Measurements from ENCODE around the gene XCR1.

XCR1 gene

DNA sequence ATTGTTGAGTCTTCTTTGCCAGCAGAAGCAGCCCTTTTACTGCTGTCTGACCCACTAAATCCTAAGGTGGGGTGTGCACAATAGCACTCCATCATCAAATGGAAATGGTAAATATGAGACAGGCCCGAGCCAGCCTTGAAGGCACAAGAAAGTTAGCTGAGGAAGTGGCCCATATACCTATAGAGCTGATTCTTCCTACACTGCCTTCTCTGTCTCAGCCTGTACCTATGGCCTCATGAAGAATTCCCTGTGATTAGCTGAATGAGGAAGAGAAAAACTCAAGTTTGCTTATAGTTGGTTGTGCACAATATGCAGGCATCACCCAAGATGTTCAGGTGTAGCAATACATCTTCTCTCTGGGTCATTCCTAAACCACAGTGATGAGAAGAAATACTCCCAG lies 31.7 kb upstream of the XCR1 start:
- TF ChIP-seq ZBTB7A (IDR thresholded peaks at IDR 0.05; ENCODE audit: low read depth) (no peak), TEAD4 (IDR thresholded peaks at IDR 0.05) (no peak), EP300 (IDR thresholded peaks at IDR 0.05; ENCODE audit: borderline replicate concordance) (no peak), NFIC (IDR thresholded peaks at IDR 0.05) (no peak), RAD21 (IDR thresholded peaks at IDR 0.05; ENCODE audit: low read depth) (no peak), CREB1 (IDR thresholded peaks at IDR 0.05; ENCODE audit: low read depth) (no peak), YY1 (IDR thresholded peaks at IDR 0.05; ENCODE audit: low read depth) (no peak), TAF1 (IDR thresholded peaks at IDR 0.05; ENCODE audit: low read depth) (no peak), EGR1 (IDR thresholded peaks at IDR 0.05) (no peak), TCF12 (IDR thresholded peaks at IDR 0.05; ENCODE audit: low read depth) (no peak), CEBPB (IDR thresholded peaks at IDR 0.05) (no peak), FOXM1 (IDR thresholded peaks at IDR 0.05; ENCODE audit: borderline replicate concordance, low read depth) (no peak)
- TF ChIP-seq, protein P1, sequence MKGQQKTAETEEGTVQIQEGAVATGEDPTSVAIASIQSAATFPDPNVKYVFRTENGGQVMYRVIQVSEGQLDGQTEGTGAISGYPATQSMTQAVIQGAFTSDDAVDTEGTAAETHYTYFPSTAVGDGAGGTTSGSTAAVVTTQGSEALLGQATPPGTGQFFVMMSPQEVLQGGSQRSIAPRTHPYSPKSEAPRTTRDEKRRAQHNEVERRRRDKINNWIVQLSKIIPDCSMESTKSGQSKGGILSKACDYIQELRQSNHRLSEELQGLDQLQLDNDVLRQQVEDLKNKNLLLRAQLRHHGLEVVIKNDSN (IDR thresholded peaks at IDR 0.05): no peak
- TF ChIP-seq, protein P2, sequence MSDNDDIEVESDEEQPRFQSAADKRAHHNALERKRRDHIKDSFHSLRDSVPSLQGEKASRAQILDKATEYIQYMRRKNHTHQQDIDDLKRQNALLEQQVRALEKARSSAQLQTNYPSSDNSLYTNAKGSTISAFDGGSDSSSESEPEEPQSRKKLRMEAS (IDR thresholded peaks at IDR 0.05): no peak
- TF ChIP-seq, protein P3, sequence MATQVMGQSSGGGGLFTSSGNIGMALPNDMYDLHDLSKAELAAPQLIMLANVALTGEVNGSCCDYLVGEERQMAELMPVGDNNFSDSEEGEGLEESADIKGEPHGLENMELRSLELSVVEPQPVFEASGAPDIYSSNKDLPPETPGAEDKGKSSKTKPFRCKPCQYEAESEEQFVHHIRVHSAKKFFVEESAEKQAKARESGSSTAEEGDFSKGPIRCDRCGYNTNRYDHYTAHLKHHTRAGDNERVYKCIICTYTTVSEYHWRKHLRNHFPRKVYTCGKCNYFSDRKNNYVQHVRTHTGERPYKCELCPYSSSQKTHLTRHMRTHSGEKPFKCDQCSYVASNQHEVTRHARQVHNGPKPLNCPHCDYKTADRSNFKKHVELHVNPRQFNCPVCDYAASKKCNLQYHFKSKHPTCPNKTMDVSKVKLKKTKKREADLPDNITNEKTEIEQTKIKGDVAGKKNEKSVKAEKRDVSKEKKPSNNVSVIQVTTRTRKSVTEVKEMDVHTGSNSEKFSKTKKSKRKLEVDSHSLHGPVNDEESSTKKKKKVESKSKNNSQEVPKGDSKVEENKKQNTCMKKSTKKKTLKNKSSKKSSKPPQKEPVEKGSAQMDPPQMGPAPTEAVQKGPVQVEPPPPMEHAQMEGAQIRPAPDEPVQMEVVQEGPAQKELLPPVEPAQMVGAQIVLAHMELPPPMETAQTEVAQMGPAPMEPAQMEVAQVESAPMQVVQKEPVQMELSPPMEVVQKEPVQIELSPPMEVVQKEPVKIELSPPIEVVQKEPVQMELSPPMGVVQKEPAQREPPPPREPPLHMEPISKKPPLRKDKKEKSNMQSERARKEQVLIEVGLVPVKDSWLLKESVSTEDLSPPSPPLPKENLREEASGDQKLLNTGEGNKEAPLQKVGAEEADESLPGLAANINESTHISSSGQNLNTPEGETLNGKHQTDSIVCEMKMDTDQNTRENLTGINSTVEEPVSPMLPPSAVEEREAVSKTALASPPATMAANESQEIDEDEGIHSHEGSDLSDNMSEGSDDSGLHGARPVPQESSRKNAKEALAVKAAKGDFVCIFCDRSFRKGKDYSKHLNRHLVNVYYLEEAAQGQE (IDR thresholded peaks at IDR 0.05; ENCODE audit: low read depth): no peak

DNA sequence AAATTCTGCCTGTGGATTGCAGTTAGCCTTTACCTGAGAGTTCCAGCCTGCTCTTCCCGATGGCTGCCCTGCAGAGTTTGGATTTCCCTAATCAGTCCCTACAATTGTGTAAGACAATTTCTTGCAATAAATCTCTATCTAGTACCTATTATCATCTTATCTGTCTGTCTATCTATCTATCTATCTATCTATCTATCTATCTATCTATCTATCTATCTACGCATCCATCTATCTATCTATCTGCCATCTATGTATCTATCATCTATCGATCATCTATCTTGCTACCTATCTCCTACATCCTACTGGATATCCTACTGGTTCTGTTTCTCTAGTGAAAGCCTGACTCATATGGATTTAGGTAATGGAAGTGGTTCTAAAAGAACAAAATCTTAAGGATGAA lies 30.4 kb upstream of the XCR1 start:
- TF ChIP-seq EGR1 (IDR thresholded peaks at IDR 0.05): no peak
- TF ChIP-seq, protein P3 (IDR thresholded peaks at IDR 0.05; ENCODE audit: low read depth): no peak
- TF ChIP-seq, protein P2 (IDR thresholded peaks at IDR 0.05): no peak
- TF ChIP-seq RAD21 (IDR thresholded peaks at IDR 0.05; ENCODE audit: low read depth): no peak
- TF ChIP-seq TCF12 (IDR thresholded peaks at IDR 0.05; ENCODE audit: low read depth): no peak
- no peak for TF ChIP-seq CEBPB (IDR thresholded peaks at IDR 0.05)
- TF ChIP-seq YY1 (IDR thresholded peaks at IDR 0.05; ENCODE audit: low read depth): no peak
- TF ChIP-seq ZBTB7A (IDR thresholded peaks at IDR 0.05; ENCODE audit: low read depth): no peak
- TF ChIP-seq, protein P1 (IDR thresholded peaks at IDR 0.05): no peak
- TF ChIP-seq EP300 (IDR thresholded peaks at IDR 0.05; ENCODE audit: borderline replicate concordance): no peak
- no peak for TF ChIP-seq CREB1 (IDR thresholded peaks at IDR 0.05; ENCODE audit: low read depth)
- TF ChIP-seq TEAD4 (IDR thresholded peaks at IDR 0.05): no peak
- TF ChIP-seq NFIC (IDR thresholded peaks at IDR 0.05): no peak
- no peak for TF ChIP-seq FOXM1 (IDR thresholded peaks at IDR 0.05; ENCODE audit: borderline replicate concordance, low read depth)
- no peak for TF ChIP-seq TAF1 (IDR thresholded peaks at IDR 0.05; ENCODE audit: low read depth)

DNA sequence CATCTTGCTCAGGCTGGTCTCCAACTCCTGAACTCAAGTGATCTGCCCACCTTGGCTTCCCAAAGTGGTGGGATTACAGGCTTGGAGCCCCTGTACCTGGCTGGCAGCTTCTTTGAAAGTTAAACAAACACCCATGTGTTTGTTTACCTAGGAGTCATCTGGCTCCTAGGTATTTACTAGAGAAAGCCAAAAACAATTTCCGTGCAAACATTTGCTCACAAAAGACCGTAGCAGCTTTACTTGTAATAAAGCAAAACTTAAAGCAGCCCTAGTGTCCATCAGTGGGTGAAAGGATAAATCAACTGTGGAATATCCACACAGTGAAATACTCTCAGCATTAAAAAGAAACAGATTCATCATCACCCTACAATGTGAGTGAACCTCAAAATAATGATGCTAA lies 29.4 kb upstream of the XCR1 start:
- TF ChIP-seq, protein P2 (IDR thresholded peaks at IDR 0.05): no peak
- TF ChIP-seq, protein P1 (IDR thresholded peaks at IDR 0.05): no peak
- TF ChIP-seq, protein P3 (IDR thresholded peaks at IDR 0.05; ENCODE audit: low read depth): no peak
- TF ChIP-seq CEBPB (IDR thresholded peaks at IDR 0.05): no peak
- no peak for TF ChIP-seq FOXM1 (IDR thresholded peaks at IDR 0.05; ENCODE audit: borderline replicate concordance, low read depth)
- no peak for TF ChIP-seq EGR1 (IDR thresholded peaks at IDR 0.05)

DNA sequence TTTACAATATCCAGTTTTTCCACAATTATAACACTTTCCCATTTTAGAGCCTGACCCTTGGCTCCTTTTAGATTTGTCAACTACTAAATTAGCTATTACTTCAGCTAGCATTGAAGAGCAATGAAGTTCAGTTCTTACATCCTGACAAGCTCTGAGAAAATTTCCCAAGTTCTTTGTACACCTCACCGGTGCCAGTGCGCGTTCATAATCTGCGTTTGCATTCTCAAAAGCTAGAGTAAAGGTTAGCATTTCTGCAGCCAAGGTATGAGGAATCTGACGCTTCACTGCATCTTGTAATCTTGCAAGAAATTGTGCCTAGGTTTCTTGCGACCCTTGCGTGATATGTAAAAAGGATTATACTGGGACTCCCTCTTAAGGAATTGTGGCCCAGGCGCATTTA lies 25.2 kb upstream of the XCR1 start:
- no peak for TF ChIP-seq EGR1 (IDR thresholded peaks at IDR 0.05)
- TF ChIP-seq, protein P3 (IDR thresholded peaks at IDR 0.05; ENCODE audit: low read depth): no peak
- TF ChIP-seq, protein P2 (IDR thresholded peaks at IDR 0.05): no peak
- no peak for TF ChIP-seq RAD21 (IDR thresholded peaks at IDR 0.05; ENCODE audit: low read depth)
- no peak for TF ChIP-seq NFIC (IDR thresholded peaks at IDR 0.05)
